ENCODE measurements around the gene CAMSAP2.

DNA sequence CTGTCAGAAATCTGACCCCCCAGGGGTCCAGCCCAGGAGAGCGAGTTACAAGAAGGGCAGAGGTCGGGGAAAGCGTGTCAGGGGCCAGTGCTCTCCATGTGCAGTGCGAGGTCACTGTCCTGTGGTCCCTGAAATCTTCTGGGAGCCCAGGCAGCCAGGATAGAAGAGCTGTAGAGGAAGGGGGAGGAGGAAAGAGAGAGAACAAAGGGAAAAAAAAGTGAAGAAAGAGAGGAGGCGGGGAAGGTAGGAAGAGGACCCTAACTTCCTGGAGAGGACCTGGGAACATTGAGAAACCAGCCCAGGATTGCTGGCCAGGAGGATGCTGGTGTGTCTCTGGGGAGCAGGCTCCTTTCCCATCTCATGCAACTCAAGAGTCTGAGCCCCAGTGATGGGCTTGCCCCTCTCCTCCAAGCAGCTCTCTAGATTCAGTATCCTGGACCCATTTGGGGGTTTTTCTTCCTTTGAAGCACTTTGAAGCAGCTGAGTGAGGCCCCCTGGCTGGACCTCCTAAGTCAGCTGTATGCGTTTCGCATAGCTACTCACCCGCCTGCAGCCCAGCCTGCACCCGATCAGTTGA lies 149.2 kb downstream of the CAMSAP2 start:
- TF ChIP-seq CTCF (conservative IDR thresholded peaks at IDR 0.05) (no peak), ZFX (IDR thresholded peaks at IDR 0.05) (no peak)
